VCaP (cell line): ENCODE measurements around the gene C1RL.

Experiments used
- H3K27ac ChIP-seq: fragments of 450-650 bp; 2 replicates; pipeline ENCODE4 v1.5.1; 2017
- TF ChIP-seq, protein P1 (sequence below): fragments of 450-650 bp; conservative IDR thresholded peaks from 2 replicates; pipeline ENCODE4 v1.5.1; 2017; ENCODE audit warnings: mild to moderate bottlenecking, moderate library complexity

Gene C1RL

DNA sequence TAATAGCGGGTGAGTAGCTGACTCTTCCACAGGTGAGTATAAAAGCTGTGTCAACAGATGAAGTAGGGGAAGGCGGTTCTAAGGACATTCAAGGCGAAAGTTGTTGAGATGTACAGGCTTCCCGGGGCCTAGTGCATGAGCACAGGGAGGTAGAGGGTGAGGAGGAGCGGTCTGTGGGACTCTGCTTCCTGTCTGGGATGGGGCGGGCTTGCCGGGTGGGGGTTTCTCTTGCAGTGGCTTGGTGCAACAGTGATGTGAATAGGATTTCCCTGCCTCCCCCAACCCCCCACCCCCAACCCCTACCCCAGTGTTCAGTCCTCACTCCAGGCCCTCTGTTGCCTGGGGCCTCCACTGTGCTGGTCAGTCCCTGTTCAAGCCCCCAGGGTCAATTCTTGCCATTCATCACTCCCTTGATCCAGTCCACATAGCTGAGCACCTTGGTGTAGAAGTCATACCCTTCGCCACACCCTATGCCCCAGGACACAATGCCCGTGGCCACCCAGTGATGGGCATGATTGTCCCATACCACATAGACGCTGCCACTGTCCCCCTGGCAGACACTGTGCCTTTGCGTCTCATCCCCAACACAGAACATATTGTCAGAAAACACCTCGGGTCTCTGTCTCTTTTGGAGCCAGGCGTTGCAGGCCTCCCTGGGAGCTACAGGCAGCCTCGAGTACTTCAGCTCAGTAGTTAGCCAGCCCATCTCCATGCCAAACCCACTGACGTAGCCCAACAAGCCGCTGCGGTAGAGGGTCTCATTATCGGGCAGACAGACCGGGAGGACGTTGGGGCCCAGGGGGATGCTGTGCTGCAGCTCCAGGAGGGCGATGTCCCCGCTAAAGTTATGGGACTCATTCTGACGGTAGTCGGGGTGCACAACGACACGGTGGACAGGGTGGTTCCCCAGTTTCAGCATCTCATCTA is 12.7 kb downstream of the C1RL start:
- TF ChIP-seq, protein P1, sequence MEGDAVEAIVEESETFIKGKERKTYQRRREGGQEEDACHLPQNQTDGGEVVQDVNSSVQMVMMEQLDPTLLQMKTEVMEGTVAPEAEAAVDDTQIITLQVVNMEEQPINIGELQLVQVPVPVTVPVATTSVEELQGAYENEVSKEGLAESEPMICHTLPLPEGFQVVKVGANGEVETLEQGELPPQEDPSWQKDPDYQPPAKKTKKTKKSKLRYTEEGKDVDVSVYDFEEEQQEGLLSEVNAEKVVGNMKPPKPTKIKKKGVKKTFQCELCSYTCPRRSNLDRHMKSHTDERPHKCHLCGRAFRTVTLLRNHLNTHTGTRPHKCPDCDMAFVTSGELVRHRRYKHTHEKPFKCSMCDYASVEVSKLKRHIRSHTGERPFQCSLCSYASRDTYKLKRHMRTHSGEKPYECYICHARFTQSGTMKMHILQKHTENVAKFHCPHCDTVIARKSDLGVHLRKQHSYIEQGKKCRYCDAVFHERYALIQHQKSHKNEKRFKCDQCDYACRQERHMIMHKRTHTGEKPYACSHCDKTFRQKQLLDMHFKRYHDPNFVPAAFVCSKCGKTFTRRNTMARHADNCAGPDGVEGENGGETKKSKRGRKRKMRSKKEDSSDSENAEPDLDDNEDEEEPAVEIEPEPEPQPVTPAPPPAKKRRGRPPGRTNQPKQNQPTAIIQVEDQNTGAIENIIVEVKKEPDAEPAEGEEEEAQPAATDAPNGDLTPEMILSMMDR, result no peak
- no peak overlapping the region for H3K27ac ChIP-seq

DNA sequence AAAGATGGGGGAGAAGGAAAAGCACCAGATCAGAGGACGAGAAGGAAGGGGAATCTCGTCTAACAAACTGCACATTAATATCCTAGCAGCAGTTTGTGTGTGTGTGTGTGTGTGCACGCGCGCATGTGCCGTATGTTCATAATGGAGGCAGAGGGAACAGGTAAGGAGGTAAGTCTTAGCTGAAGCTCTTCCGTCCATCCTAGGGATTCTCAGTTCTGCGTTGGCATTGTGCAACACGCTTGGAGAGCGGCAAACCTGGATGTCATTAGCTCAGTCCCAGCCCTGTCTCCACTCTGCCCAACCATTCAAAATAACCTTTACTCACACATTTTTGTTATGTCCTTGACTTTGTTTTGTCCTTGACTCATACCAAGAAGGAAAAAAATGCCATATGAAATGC is 15.1 kb downstream of the C1RL start:
- TF ChIP-seq, protein P1, result no peak
- no peak overlapping the region for H3K27ac ChIP-seq

DNA sequence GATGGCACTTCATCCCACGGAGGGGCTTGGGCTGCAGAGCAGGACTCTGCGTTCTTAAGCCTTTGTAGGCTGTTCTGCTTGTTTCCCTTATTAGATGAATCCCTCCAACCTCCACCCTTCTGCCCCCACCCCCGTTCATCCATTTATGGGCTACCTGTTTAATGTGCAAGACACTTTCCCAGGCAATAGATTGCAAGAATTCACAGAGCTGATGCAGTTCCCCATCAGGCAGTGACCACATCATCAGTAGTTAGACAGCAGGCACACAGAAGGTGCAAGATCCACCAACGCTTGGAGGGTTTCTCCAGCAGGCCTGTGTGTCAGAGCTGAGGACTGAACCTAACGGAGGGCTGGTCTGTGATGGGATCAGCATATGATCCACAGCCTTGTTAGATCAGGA is 15.5 kb downstream of the C1RL start:
- H3K27ac ChIP-seq, result no peak overlapping the region
- TF ChIP-seq, protein P1, result no peak

DNA sequence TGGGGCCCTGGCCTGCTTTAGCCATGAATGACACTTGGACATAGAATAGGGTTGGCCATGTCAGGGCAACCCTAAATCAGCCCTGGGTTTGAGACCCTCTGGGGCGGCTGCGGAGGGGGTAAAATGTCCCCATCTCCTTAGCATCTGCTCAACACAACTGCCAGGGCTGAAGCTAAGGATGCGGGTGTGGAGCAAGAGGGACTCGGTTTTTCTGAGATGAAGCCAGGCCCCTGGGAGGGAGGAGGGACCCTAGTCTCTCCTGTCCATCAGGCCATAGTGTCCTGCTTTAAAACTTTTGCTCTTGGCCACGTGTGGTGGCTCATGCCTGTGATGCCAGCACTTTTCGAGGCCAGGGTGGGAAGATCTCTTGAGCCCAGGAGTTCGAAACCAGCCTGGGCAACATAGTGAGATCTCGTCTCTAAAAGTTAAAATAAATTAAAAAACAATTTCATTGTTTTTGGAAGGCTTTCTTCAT is 16.0 kb downstream of the C1RL start:
- H3K27ac ChIP-seq, result no peak overlapping the region; the same call in 1 of the 2 replicates
- TF ChIP-seq, protein P1, result no peak

DNA sequence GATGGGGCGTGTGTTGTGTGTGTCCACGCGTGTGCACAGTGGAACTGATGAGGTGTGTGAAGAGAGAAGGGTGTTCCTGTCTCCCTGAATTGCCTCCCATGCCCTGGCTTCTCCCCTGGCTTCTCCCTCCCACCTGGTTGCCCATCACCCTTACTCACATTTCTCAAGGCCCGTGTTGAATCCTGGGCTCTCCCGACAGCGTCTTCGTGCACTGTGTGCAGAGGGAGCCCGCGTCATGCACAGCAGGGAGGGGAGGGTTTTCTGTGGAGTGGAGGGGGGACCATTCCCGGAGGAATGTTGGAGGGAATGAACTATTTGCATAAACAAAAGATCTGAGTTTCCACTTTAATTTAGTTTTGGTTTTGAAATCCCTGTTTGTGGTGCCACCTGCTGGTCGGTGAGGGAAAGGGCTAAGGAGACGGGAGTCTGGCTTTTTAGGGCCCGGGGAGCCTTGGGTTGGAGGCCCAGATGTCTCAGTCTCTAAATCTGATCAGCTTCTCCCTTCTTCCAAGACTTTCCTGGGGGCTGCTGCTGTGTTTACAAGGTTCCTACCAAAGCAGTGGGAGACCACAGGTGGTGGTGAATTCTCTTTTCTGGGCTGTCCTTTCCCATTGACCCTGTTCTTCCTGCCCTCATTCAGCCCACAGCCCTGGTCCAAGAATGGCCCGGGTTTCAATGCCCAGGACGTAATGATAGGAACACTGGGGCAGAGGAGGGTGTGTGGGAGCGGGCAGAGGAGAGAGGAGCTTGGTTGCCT is 16.6 kb downstream of the C1RL start, which contains the start of gene C1R:
TSS of gene C1R (minus strand) at position 217 of the 757 bp plus-strand sequence. CDS start at position 160, 57 bp downstream.
- TF ChIP-seq, protein P1, result peak; percentile 93
- H3K27ac ChIP-seq, result peak within 1 kb of the TSS; percentile 62; the same call in 1 of the 2 replicates

DNA sequence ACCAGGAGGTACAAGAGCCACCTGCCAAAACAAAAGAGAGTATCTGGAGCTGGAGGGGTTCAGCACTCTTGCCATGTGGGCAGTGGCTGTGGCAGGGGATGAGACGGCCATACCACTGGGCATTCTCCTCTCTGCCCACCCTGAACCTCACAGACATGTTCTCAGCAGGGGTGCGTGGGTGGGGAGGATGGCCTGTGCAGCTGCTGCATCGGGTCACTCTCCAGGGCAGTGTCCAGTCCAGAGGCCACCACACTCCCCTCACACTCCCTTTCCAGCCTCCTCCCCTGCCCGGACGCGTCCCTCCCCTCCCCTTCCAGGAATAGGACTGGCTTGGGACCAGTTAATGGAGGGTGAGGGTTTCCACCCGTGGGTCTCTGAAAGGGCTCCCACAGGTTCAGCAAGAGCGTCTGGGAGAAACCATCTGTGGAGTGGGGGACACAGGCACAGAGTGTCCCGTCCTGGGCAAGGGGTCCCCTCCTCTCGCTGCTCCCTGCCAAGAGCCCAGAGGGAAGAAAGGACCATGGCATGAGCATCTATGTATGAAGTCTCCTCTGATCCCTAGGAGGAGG is 17.3 kb downstream of the C1RL start:
- H3K27ac ChIP-seq, result peak overlapping the region; percentile 62; the same call in 1 of the 2 replicates
- TF ChIP-seq, protein P1, result no peak

DNA sequence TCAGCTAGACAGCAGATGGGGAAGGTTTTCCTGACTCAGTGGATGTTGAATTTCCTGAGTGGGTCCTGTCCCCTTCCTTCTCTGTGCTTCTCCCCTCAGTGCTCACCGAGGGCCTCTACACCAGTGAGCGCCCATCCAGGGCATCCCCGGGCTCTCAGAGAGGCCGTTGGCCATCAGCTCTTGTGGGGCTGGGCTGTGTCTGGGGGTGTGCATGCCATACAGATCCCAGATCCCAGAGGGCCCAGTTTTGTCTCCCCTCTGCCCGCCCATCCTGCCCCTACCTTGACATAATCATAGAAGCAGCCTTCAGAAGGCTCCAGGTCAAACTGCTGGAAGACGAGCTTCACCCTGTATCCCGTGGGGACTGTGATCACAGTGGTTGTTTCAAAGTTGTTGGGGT is 17.8 kb downstream of the C1RL start:
- TF ChIP-seq, protein P1, result no peak

More for the DNA sequence above, 17.8 kb downstream of the C1RL start:
- H3K27ac ChIP-seq, result no peak overlapping the region
